Naive thymus-derived CD4-positive, alpha-beta T cell (primary cell): ENCODE data around the gene ADAMTS10. TPM values are rescaled to one million over a fixed set of nuclear protein-coding genes. Genes with fewer than 3 reads are reported as not detected.

Experiments
- ATAC-seq: fragments of 150-1000 bp; cut with Tn5 transposase; 2 replicates; pipeline ENCODE4 v1.10.0; 2021; ENCODE audit warnings: mild to moderate bottlenecking, moderate library complexity
- CTCF ChIA-PET: fragments of 350-600 bp; sonication (Branson Sonifier 250); formaldehyde crosslinking; loops from one replicate; lab custom pipeline; 2021; ENCODE audit warnings: antibody characterized with exemption; lab: Charles Lee
- POLR2A ChIA-PET: fragments of 350-600 bp; sonication (Branson Sonifier 250); formaldehyde crosslinking; loops from one replicate; lab custom pipeline; 2021; ENCODE audit warnings: antibody characterized with exemption, inconsistent platforms; lab: Charles Lee
- DNase-seq, 9 donors: peaks; one replicate each; pipeline versions ENCODE4 v3.0.0 to v3.0.0-alpha.2; 2020 to 2022; ENCODE audit warnings: mixed read lengths in 1 of 9
- H3K27ac ChIP-seq: one replicate; pipeline ENCODE4 v1.7.0; 2013; ENCODE audit warnings: mild to moderate bottlenecking, low read depth, low read length, moderate library complexity
- H3K27me3 ChIP-seq, 2 donors: one replicate each; pipeline ENCODE4 v1.7.0; 2013; ENCODE audit warnings: low read length in 2 of 2, mild to moderate bottlenecking in 2 of 2, moderate library complexity in 2 of 2; ENCODE audit not compliant: control insufficient read depth in 2 of 2, insufficient read depth in 2 of 2
- H3K36me3 ChIP-seq, 3 experiments: 1 replicate in 2 of 3; 2 replicates in 1 of 3; pipeline ENCODE4 v1.7.0; 2013; ENCODE audit warnings: low read length in 3 of 3, mild to moderate bottlenecking in 3 of 3, moderate library complexity in 1 of 3; ENCODE audit not compliant: insufficient read depth in 3 of 3, control insufficient read depth in 2 of 3
- H3K4me1 ChIP-seq, 2 donors: one replicate each; pipeline ENCODE4 v1.7.0; 2013; ENCODE audit warnings: low read length in 2 of 2, mild to moderate bottlenecking in 2 of 2, moderate library complexity in 1 of 2; ENCODE audit not compliant: control insufficient read depth in 2 of 2, insufficient read depth in 2 of 2
- H3K4me3 ChIP-seq: 2 replicates; pipeline ENCODE4 v1.7.0; 2013; ENCODE audit warnings: mild to moderate bottlenecking, low read length
- H3K9me3 ChIP-seq, 3 experiments: 1 replicate in 2 of 3; 2 replicates in 1 of 3; pipeline ENCODE4 v1.7.0; 2013; ENCODE audit warnings: low read length in 3 of 3; ENCODE audit not compliant: control insufficient read depth in 2 of 3
- H3K27ac Mint-ChIP-seq, 9 donors: one replicate each; pipeline ENCODE4 v1.8.0; 2020 to 2022; ENCODE audit warnings: mixed read lengths in 9 of 9, mild to moderate bottlenecking in 8 of 9, moderate library complexity in 5 of 9, inconsistent platforms in 2 of 9
- H3K27me3 Mint-ChIP-seq, 5 donors: one replicate each; pipeline ENCODE4 v1.8.0; 2021 to 2022; ENCODE audit warnings: mixed read lengths in 5 of 5, mild to moderate bottlenecking in 1 of 5
- H3K36me3 Mint-ChIP-seq, 5 donors: one replicate each; pipeline ENCODE4 v1.8.0; 2020 to 2022; ENCODE audit warnings: mixed read lengths in 5 of 5, mild to moderate bottlenecking in 3 of 5, inconsistent platforms in 1 of 5
- H3K4me1 Mint-ChIP-seq, 7 donors: one replicate each; pipeline ENCODE4 v1.8.0; 2020 to 2022; ENCODE audit warnings: mixed read lengths in 7 of 7, mild to moderate bottlenecking in 3 of 7, inconsistent platforms in 1 of 7
- H3K4me3 Mint-ChIP-seq, 10 donors: one replicate each; pipeline ENCODE4 v1.8.0; 2020 to 2022; ENCODE audit warnings: mild to moderate bottlenecking in 10 of 10, mixed read lengths in 10 of 10, moderate library complexity in 6 of 10, inconsistent platforms in 2 of 10
- H3K9me3 Mint-ChIP-seq, 11 donors: one replicate each; pipeline ENCODE4 v1.8.0; 2020 to 2022; ENCODE audit warnings: mixed read lengths in 11 of 11, mild to moderate bottlenecking in 4 of 11, inconsistent platforms in 1 of 11, moderate library complexity in 1 of 11
- intact Hi-C, 2 donors: fragments of 100-400 bp; cut with micrococcal nuclease; formaldehyde crosslinking; loops; one replicate each; pipeline ENCODE4 v1.15.1; 2023
- polyA plus RNA-seq, 2 donors: library from polyadenylated mRNA; unstranded; fragments of 300-500 nt; fragmentation: Illumina TruSeq; gene quantifications; one replicate each; pipeline ENCODE4 v1.2.3, GENCODE V29; 2021
- total RNA-seq, 6 experiments: library from RNA in 5 of 6; stranded (reverse) in 5 of 6; gene quantifications; 1 replicate in 5 of 6; 2 replicates in 1 of 6; pipeline ENCODE4 v1.2.3 and lab custom pipeline; 2021 to 2026

The ADAMTS10 gene
- total and polyA plus RNA-seq, 7 experiments from 2014 or later, result 1.5 to 102 (median 78.7) TPM

DNA sequence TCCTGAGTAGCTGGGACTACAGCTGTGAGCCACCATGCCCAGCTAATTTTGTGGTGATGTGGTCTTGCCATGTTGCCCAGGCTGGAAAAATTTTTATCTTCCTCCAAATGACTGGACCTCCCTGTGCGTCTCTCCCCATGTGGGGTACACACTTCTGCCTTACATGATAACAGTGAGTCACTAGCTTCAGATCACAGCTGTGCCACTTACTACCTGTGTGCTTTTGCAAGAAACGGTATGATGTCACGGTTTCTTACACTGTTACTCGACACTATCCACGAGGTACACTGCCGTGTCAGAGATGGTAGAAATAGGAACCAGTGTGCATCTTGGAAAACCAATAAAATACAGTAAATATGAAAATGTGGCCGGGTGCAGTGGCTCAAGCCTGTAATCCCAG, 79.0 kb downstream of the ADAMTS10 start:
- no peaks in the 10 kb centered on the region for H3K9me3 ChIP-seq
- intact Hi-C loops, result no loop called here
- no peak for DNase-seq
- peaks cover 0 to 11% of the 10 kb centered on the region in 2 donors for H3K4me1 ChIP-seq
- Mint-ChIP-seq H3K27ac (no peak overlapping the region), H3K36me3 (peaks cover 0 to 56% (median 0%) of the 10 kb centered on the region in 5 donors), H3K4me1 (peaks cover 9 to 27% (median 20%) of the 10 kb centered on the region in 7 donors), H3K27me3 (no peaks in the 10 kb centered on the region), H3K4me3 (no peak overlapping the region), H3K9me3 (no peaks in the 10 kb centered on the region)
- no peak for ATAC-seq
- no peaks in the 10 kb centered on the region for H3K27me3 ChIP-seq
- POLR2A ChIA-PET, result interaction anchor here (1.0 to 1.3 kb wide), 2 partner anchors 13 to 17 kb away, joined by 4 to 6 read pairs; partner anchors contain the start of gene ZNF414
- peaks cover 0 to 34% (median 0%) of the 10 kb centered on the region in 3 experiments for H3K36me3 ChIP-seq
- CTCF ChIA-PET, result interaction anchor here (0.9 to 1.0 kb wide), 2 partner anchors 14 to 50 kb away, joined by 3 to 7 read pairs; no protein-coding TSS in a partner anchor
- H3K27ac ChIP-seq, result no peak overlapping the region
- H3K4me3 ChIP-seq, result no peak overlapping the region

Other genes starting within 250 kb of the ADAMTS10 start
- 1 to 10 TPM in 1 of 5 experiments, not detected in 4; 1.1 TPM for gene ANGPTL4, start 246.6 kb downstream of the ADAMTS10 start, total RNA-seq
- not detected for gene ANGPTL4, start 246.6 kb downstream of the ADAMTS10 start, polyA plus RNA-seq
- gene RAB11B, start 220.4 kb downstream of the ADAMTS10 start, total RNA-seq, result 100 to 1,000 TPM in 3 of 5 experiments, 10 to 100 TPM in 2; 77.4 to 113 (median 103) TPM
- gene RAB11B, start 220.4 kb downstream of the ADAMTS10 start, polyA plus RNA-seq, result 10 to 100 TPM; 53.1 to 63.8 TPM
- 10 to 100 TPM; 18.0 to 42.1 (median 23.4) TPM for gene MARCHF2, start 197.4 kb downstream of the ADAMTS10 start, total RNA-seq
- 10 to 100 TPM; 23.2 to 41.4 TPM for gene MARCHF2, start 197.4 kb downstream of the ADAMTS10 start, polyA plus RNA-seq
- gene HNRNPM, start 165.7 kb downstream of the ADAMTS10 start, total RNA-seq, result 100 to 1,000 TPM; 175 to 280 (median 272) TPM
- gene HNRNPM, start 165.7 kb downstream of the ADAMTS10 start, polyA plus RNA-seq, result 100 to 1,000 TPM; 210 to 378 TPM
- 10 to 100 TPM in 2 of 5 experiments, 1 to 10 TPM in 3; 1.1 to 82.8 (median 3.9) TPM for gene PRAM1, start 108.1 kb downstream of the ADAMTS10 start, total RNA-seq
- under 1 TPM; 0.12 to 0.34 TPM for gene PRAM1, start 108.1 kb downstream of the ADAMTS10 start, polyA plus RNA-seq
- 10 to 100 TPM; 36.0 to 69.2 (median 60.8) TPM for gene ZNF414, start 96.5 kb downstream of the ADAMTS10 start, total RNA-seq
- gene ZNF414, start 96.5 kb downstream of the ADAMTS10 start, polyA plus RNA-seq, result 10 to 100 TPM; 20.2 to 25.4 TPM
- 100 to 1,000 TPM in 2 of 5 experiments, 10 to 100 TPM in 3; 25.5 to 472 (median 66.7) TPM for gene MYO1F, start 33.3 kb downstream of the ADAMTS10 start, total RNA-seq
- 1 to 10 TPM in 1 of 2 donors, under 1 TPM in 1; 0.83 to 1.0 TPM for gene MYO1F, start 33.3 kb downstream of the ADAMTS10 start, polyA plus RNA-seq
- gene NFILZ, start 19.9 kb upstream of the ADAMTS10 start, total RNA-seq, result not detected
- not detected for gene NFILZ, start 19.9 kb upstream of the ADAMTS10 start, polyA plus RNA-seq
- gene ACTL9, start 88.1 kb upstream of the ADAMTS10 start, total RNA-seq, result not detected
- not detected for gene ACTL9, start 88.1 kb upstream of the ADAMTS10 start, polyA plus RNA-seq
- under 1 TPM in 1 of 5 experiments, not detected in 4; 0.12 TPM for gene OR2Z1, start 110.9 kb upstream of the ADAMTS10 start, total RNA-seq
- not detected for gene OR2Z1, start 110.9 kb upstream of the ADAMTS10 start, polyA plus RNA-seq
- gene ZNF558, start 221.6 kb upstream of the ADAMTS10 start, total RNA-seq, result 10 to 100 TPM; 18.7 to 44.9 (median 26.3) TPM
- gene ZNF558, start 221.6 kb upstream of the ADAMTS10 start, polyA plus RNA-seq, result 10 to 100 TPM in 1 of 2 donors, 1 to 10 TPM in 1; 8.7 to 14.9 TPM
- gene MBD3L1, start 221.7 kb upstream of the ADAMTS10 start, total RNA-seq, result not detected
- not detected for gene MBD3L1, start 221.7 kb upstream of the ADAMTS10 start, polyA plus RNA-seq